GM12872 (cell line): ENCODE data around the gene CELF2.

Experiments
- CTCF ChIP-seq: IDR thresholded peaks from 3 replicates; pipeline ENCODE4 v1.5.1; 2011; ENCODE audit warnings: low read depth, mild to moderate bottlenecking, low read length, moderate library complexity; ENCODE audit not compliant: insufficient read depth

The CELF2 gene

GRCh38 chr10:11161096-11161495, 143.4 kb downstream of the CELF2 start:
- no peak for TF ChIP-seq CTCF

GRCh38 chr10:11161910-11162309, 144.2 kb downstream of the CELF2 start:
- no peak for TF ChIP-seq CTCF

DNA sequence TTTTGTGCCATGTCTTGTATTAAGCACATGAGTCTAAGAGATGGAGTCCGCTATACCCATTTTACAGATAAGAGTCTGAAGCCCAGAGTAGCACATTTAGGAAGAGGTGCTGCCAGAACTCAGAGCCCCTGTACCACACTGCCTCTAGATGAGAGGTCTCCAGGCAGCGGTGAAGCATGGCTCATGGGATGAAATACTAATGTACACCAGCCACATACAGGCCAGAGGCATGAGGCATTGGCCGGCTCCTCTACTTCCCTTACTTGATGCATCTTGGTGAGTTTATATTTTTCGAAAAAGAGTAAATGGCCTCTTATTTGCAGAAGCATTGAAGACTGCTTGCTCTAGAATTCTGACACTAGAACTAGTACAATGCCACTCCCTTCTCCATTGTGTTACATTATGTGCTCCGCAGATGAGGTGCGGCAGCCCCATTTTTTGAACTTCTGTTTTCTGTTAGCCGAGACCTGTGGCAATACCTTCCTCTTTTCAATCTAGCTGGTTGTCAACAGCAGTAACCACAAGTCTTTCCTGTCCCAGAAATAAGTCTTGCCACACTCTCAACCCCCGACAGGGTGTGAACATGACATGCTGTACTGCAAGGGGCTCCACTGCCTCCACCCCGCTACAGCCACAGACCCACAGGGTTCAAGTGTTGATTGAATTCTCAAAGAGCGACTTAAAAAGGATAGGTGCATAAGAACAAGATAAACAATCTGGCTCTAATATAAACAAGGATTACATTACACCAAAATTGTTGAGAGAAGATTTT, 145.3 kb downstream of the CELF2 start:
- no peak for TF ChIP-seq CTCF

DNA sequence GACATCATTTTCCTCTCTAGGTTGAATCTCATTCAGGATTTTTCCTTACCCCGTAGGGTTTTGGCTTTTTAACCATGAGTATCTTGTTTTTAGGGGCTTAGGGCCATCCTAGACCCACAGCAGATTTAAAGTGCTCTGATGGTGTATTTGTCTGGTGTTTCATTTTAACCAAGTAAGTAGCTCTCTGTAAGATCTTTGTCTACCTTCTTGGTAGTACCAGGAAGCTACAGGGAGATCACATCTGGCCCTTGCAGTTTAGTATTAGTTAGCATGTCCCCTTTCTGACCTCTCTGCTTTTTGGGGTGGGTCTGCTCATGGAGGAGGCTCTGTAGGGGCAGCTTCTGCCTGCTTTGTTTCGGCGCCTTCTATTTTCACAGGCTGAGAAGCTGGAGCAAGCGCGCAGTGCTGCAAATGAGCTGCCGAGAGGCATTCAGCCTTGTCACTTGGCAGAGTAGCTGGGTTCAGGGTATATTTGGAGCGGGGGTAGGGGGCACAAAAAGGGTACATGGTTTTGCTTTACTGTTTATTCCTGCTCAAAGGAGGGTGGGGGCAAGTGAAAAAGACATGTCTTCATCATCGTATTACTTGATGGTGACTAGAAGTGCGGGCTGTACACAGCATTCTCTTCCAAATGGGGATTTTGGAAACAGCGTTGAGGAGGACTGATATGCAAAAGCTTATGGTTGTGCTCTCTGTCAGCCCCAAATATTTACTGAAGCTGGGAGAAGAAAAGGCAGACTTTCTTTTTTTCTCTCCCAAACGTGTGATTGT, 146.3 kb downstream of the CELF2 start:
- no peak for TF ChIP-seq CTCF

DNA sequence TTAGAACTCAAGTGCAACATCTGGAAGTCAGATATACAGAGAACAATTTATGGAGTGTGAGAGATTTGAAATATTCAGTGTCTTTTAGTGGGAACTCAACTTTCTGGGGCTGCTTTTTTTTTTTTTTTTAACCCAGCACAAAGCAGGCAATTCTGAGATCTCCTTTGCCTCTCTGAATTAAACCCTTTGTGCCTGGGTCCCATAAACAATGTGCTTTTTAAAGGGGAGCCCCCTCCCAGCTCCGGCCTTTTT, 146.8 kb downstream of the CELF2 start:
- TF ChIP-seq CTCF: no peak

- TF ChIP-seq CTCF: no peak
Observed at GRCh38 chr10:11164803-11165590, 147.3 kb downstream of the CELF2 start.

GRCh38 chr10:11165591-11166543, 148.2 kb downstream of the CELF2 start:
- peak; percentile 83 for TF ChIP-seq CTCF
